ENCODE measurements around the gene GABRA5. TPM values are rescaled to one million over a fixed set of nuclear protein-coding genes. Genes with fewer than 3 reads are reported as not detected.
"Not testable (repeated sequence)": the region's sequence is repeated elsewhere in the genome, so short reads cannot be mapped to it uniquely, and the experiment has no call there.

The GABRA5 gene
- total RNA-seq, 1 donor from 2014 or later = not detected

DNA sequence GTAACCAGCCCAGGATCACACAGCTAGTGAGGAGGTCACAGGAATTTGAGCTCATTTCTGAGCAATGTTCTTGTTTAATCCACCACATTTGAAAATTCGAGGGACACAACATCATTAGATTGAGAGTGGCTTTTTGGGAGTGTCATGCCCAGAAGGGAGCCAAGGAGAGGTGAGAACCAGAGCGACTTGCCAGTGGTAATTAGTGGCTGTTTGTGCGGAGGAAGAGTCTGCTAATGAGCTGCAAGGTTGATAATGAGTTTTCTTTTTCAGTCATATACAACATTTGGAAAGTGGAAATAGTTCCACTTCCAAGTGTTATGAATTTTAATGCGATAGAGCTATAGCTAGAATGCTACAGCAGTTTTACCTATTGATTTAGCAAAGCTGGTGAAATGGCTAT is 19.7 kb downstream of the GABRA5 start:
- H3K27ac Mint-ChIP-seq = no peak overlapping the region
- intact Hi-C loops (cut with micrococcal nuclease) = loop anchor here (5.0 kb wide), 1 partner anchor 471 kb away; no protein-coding TSS in a partner anchor
- no peaks in the 10 kb centered on the region for H3K9me3 Mint-ChIP-seq
- no peak for DNase-seq (ENCODE audit: low spot score)
- H3K36me3 Mint-ChIP-seq (ENCODE audit: low read depth) = no peaks in the 10 kb centered on the region
- H3K4me1 Mint-ChIP-seq (ENCODE audit: low read depth) = no peaks in the 10 kb centered on the region
- no peak overlapping the region for H3K4me3 Mint-ChIP-seq
- H3K27me3 Mint-ChIP-seq (ENCODE audit: insufficient read depth) = no peaks in the 10 kb centered on the region

DNA sequence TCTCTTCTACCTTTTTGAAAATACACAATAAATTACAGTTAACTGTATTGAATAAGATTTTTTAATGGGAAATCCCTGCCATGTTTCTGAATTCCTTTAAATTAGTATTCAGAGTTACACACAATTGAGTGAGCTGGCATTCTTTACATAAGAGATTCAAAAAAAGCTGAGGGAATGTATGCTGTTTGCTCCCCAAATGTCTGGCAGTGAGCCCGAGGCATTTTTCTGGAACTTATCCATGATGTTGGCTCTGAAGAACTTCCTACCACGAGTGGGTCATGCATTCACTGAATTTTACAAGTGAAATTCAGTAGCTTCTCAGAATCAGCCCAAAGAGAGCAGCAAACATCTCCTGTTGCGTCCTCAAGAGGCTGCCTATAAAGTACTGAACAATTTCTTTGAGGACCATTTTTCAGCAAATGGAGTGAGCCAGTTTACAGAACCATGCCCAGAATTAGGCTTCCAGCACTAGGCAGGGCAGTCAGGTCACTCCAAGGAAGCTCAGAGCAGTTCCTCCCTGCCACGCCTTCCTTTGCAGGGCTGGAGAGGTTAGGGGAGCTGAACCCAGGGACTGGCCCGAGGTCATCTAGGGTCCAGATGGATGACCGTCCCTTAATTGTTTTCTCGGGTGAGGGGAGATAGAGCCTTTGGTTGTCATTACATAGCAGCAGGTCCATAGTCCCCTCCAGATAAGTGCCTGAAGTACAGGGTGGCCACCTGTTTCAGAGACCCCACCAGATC is 21.2 kb downstream of the GABRA5 start:
- DNase-seq (ENCODE audit: low spot score) = no peak
- no peak overlapping the region for H3K4me3 Mint-ChIP-seq
- H3K27me3 Mint-ChIP-seq (ENCODE audit: insufficient read depth) = no peaks in the 10 kb centered on the region
- H3K9me3 Mint-ChIP-seq = peaks cover 5% of the 10 kb centered on the region
- H3K27ac Mint-ChIP-seq = no peak overlapping the region
- H3K36me3 Mint-ChIP-seq (ENCODE audit: low read depth) = no peaks in the 10 kb centered on the region
- no peaks in the 10 kb centered on the region for H3K4me1 Mint-ChIP-seq (ENCODE audit: low read depth)
- intact Hi-C loops (cut with micrococcal nuclease) = loop anchor here (5.0 kb wide), 1 partner anchor 469 kb away; no protein-coding TSS in a partner anchor

DNA sequence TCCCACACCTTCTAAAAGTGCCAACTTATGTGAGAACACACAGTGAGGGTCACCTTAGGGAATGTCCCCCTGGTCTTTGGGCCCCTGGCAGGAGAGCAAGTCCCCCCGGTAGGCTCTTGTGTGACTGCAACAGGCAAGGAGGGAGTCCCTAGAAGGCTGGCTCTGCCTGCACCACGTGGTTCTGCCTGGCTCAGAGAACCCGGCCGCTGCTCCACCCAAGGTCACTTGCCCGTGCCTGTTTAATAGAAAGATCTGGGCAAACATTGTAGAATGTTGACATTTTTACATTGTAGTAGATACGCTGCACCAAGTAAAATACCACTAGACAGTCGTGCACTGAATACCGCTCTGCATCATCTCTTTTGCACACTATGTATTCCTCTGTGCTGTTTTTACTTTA is 21.9 kb downstream of the GABRA5 start:
- intact Hi-C loops (cut with micrococcal nuclease) = loop anchor here (5.0 kb wide), 1 partner anchor 469 kb away; no protein-coding TSS in a partner anchor
- no peak overlapping the region for H3K27ac Mint-ChIP-seq
- H3K27me3 Mint-ChIP-seq (ENCODE audit: insufficient read depth) = no peaks in the 10 kb centered on the region
- DNase-seq (ENCODE audit: low spot score) = no peak
- no peak overlapping the region for H3K4me3 Mint-ChIP-seq
- H3K36me3 Mint-ChIP-seq (ENCODE audit: low read depth) = no peaks in the 10 kb centered on the region
- H3K4me1 Mint-ChIP-seq (ENCODE audit: low read depth) = no peaks in the 10 kb centered on the region
- H3K9me3 Mint-ChIP-seq = peaks cover 8% of the 10 kb centered on the region

DNA sequence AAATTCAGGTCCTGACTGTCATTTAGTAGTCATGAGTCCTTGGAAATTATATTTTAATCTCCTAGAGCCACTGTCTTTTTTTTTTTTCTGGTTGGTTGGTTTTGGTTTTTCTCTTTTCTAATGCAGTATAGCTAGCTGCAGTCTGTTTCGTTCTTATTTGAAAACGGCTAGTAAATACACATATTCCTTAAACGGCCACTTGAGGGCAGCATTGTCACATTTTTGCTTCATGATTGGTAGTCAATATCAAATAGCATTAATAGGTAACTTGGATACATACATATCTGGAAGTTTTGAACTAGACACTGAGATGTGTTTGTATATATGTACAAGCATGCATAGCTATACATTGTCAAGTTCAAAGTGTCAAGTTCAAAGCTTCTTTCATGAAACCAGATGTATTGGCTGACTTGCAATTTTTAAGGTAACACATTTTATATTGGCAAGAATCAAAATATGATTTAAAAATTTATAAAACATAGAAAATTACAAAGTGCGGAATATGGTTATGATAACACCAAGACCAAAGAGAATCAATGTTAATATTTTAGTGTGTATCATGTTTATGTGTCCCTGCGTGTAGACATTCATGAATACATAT is 22.5 kb downstream of the GABRA5 start:
- no peak for DNase-seq (ENCODE audit: low spot score)
- intact Hi-C loops (cut with micrococcal nuclease) = loop anchor here (5.0 kb wide), 1 partner anchor 468 kb away; no protein-coding TSS in a partner anchor
- Mint-ChIP-seq H3K36me3 (ENCODE audit: low read depth) (no peaks in the 10 kb centered on the region), H3K9me3 (peaks cover 8% of the 10 kb centered on the region), H3K4me3 (no peak overlapping the region), H3K4me1 (ENCODE audit: low read depth) (no peaks in the 10 kb centered on the region), H3K27ac (no peak overlapping the region), H3K27me3 (ENCODE audit: insufficient read depth) (no peaks in the 10 kb centered on the region)

DNA sequence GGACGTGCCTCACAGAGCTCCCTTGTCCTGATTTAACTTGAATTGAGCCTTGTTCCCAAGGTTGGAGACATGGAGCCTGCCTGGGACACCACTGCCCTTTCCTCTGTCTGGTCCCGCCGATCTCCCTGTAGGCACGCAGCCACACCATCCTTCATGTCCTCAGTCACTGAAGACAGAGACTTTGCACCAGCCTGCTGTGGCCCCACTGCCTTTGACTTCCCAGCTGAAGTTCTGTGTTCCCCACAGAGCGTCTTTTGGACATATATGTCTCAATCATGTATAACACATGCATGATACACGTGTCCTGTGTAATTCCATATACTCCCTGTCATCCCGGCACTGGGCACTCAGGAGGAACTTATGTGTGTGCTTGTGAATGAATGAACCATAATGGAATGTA is 23.6 kb downstream of the GABRA5 start:
- intact Hi-C loops (cut with micrococcal nuclease) = no loop called here

DNA sequence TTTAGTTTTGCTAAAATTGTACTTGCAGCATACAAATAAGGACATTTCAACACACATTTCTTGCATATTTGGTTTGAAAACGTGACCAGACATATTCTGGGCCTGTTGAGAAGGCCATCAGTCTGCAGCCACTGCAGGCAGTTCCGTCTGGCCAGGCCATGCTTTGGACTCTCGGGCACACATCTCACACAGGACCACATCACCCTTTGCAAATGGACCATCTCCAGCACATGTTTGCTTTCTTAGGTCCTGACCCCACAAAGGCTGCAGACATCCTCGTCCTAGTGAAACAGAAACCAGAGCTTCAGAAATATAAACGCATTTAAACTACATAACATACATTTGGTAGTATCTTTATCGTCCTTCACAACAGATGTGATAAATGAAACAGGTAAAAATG is 24.1 kb downstream of the GABRA5 start:
- Mint-ChIP-seq H3K27ac (no peak overlapping the region), H3K36me3 (ENCODE audit: low read depth) (no peaks in the 10 kb centered on the region), H3K27me3 (ENCODE audit: insufficient read depth) (no peaks in the 10 kb centered on the region), H3K4me3 (no peak overlapping the region), H3K9me3 (peaks cover 14% of the 10 kb centered on the region), H3K4me1 (ENCODE audit: low read depth) (no peaks in the 10 kb centered on the region)
- intact Hi-C loops (cut with micrococcal nuclease) = loop anchor here (1.0 kb wide), 1 partner anchor 126 kb away; no protein-coding TSS in a partner anchor
- DNase-seq (ENCODE audit: low spot score) = no peak

More for the DNA sequence above, 23.6 kb downstream of the GABRA5 start:
- Mint-ChIP-seq H3K9me3 (peaks cover 14% of the 10 kb centered on the region), H3K4me3 (no peak overlapping the region), H3K36me3 (ENCODE audit: low read depth) (no peaks in the 10 kb centered on the region), H3K4me1 (ENCODE audit: low read depth) (no peaks in the 10 kb centered on the region), H3K27me3 (ENCODE audit: insufficient read depth) (no peaks in the 10 kb centered on the region), H3K27ac (no peak overlapping the region)
- DNase-seq (ENCODE audit: low spot score) = no peak

DNA sequence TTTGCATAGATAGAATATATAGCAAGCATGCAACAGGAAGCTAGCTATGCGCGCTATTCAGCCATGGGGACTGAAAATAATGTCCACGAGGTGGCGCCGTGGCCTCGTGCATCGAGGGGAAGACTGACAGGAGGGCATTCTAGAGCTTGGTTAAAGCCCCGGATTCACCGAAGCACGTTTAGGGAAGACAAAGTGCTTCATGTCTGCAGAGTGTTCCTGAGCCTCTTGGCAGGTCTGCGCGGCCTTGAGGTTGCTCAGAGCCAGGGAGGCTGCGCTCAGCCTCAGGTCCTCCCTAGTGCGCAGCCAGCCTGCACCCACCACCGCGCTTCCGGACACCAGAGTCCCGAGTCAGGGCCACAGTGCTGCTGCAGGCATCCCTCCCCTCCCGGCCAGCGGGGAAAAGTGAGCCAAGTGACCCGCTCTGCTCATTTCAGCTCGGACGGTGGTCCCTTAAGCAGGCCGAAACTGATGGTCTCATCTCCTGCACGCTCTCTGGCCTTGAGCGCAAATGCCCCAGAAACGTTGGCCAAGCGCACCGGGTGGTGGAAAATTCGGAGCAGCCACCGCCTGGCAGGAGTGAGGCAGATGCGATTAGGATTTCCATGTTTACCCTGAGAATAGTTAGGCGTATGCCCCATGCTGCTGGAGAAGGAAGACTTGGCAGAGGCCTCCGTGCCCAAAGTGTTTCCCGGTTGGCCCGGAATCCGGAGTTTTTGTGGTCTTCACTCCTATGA is 24.8 kb downstream of the GABRA5 start:
- peaks cover 14% of the 10 kb centered on the region for H3K9me3 Mint-ChIP-seq
- no peaks in the 10 kb centered on the region for H3K36me3 Mint-ChIP-seq (ENCODE audit: low read depth)
- no peak for DNase-seq (ENCODE audit: low spot score)
- intact Hi-C loops (cut with micrococcal nuclease) = loop anchor here (1.0 kb wide), 1 partner anchor 126 kb away; no protein-coding TSS in a partner anchor
- H3K27ac Mint-ChIP-seq = no peak overlapping the region
- no peaks in the 10 kb centered on the region for H3K4me1 Mint-ChIP-seq (ENCODE audit: low read depth)
- no peak overlapping the region for H3K4me3 Mint-ChIP-seq
- no peaks in the 10 kb centered on the region for H3K27me3 Mint-ChIP-seq (ENCODE audit: insufficient read depth)

DNA sequence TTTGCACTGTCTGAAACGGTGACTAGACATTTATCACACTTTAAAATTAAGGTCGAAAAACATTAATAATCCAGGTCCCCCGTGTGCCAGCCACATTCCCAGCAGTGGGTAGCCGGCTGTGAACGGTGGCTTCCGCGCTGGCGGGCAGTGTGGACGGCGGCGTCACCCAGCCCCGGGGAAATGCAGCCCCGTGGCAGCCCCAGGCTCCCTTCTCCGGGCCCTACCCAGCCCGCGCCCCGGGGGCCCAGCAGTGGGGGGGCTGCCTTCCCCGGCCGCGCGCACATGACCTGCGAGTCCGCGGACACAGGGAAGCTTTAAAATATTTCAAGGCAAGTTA is 25.3 kb downstream of the GABRA5 start:
- Mint-ChIP-seq H3K27ac (no peak overlapping the region), H3K4me1 (ENCODE audit: low read depth) (no peaks in the 10 kb centered on the region), H3K27me3 (ENCODE audit: insufficient read depth) (no peaks in the 10 kb centered on the region), H3K36me3 (ENCODE audit: low read depth) (no peaks in the 10 kb centered on the region), H3K9me3 (peaks cover 14% of the 10 kb centered on the region), H3K4me3 (no peak overlapping the region)
- intact Hi-C loops (cut with micrococcal nuclease) = no loop called here
- no peak for DNase-seq (ENCODE audit: low spot score)

DNA sequence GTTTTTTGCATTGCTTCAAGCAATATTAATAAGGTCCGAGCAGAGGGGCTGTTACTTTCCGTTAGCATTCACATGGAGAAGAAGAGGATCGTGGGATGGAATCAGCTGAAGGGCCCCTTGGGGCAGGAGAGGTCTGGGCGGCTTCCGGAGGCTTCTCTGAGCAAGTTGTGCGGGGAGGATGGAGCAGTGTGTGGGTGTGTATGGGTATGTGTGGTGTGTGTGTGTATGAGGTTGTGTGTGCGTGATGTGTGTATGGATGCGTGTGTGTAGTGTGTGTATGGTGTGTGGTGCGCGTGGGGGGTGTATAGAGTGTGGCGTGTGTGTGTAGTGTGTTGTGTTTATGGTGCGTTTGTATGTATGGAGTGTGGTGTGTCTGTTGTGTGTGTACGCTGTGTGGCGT is 25.8 kb downstream of the GABRA5 start:
- no peak overlapping the region for H3K27ac Mint-ChIP-seq
- DNase-seq (ENCODE audit: low spot score) = no peak
- H3K4me1 Mint-ChIP-seq (ENCODE audit: low read depth) = no peaks in the 10 kb centered on the region
- H3K9me3 Mint-ChIP-seq = peaks cover 14% of the 10 kb centered on the region
- no peaks in the 10 kb centered on the region for H3K27me3 Mint-ChIP-seq (ENCODE audit: insufficient read depth)
- intact Hi-C loops (cut with micrococcal nuclease) = no loop called here
- no peak overlapping the region for H3K4me3 Mint-ChIP-seq
- H3K36me3 Mint-ChIP-seq (ENCODE audit: low read depth) = no peaks in the 10 kb centered on the region

DNA sequence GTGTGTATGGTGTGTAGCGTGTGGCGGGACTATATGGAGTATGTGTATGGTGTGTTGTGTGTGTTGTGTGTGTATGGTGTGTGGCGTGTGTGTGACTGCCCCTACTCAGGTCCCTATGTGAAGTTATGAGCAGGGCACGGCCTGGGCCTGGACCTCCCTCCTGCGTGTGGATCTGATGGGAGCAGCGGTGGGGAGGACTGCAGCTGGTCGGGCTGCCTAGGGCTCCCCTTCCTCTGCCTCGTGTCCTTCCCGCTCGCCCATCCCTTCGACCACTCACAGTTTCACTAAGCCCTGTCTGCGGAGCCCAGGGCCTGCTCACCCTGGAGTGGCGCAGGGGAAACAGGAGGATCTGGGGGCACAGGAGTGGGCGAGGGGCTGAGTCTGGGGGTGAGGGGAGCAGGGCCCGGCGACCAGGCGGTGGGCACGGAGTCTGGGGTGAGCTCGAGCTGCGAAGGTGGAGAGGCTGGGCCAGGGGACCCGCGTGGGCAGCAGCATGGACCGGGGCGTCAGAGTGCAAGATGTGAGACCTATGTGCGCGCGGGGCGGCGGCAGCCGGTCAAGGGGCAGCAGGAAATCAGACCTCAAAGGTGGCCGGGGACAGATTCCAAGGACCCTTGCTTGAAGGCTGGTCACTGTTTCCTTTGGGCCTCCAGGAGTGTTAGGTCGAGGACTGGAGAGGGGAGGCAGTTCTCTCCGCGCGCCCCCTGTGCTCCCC is 26.6 kb downstream of the GABRA5 start:
- Mint-ChIP-seq H3K27me3 (ENCODE audit: insufficient read depth) (no peaks in the 10 kb centered on the region), H3K4me3 (no peak overlapping the region), H3K27ac (no peak overlapping the region), H3K36me3 (ENCODE audit: low read depth) (no peaks in the 10 kb centered on the region), H3K9me3 (peaks cover 14% of the 10 kb centered on the region), H3K4me1 (ENCODE audit: low read depth) (no peaks in the 10 kb centered on the region)
- intact Hi-C loops (cut with micrococcal nuclease) = no loop called here
- no peak for DNase-seq (ENCODE audit: low spot score)

DNA sequence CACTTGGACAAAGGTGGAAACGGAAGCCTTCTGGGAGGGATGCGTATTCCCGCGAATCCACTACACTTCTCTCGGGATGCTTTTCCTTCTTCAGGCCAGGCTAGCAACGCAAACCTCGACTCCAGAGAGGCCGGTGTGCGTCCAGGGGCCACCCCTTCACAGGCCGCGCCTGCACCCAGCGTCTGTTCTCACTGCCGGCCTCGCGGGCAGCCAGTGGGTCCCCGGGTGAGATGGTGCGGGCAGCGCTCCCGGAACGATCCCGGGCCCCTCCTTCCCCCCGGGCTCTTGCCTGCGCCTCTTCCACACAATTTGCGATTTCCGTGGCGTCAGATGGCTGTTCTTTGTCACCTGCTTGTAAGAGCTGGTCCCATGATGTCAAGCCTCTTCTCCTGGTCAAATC is 27.3 kb downstream of the GABRA5 start:
- H3K27me3 Mint-ChIP-seq (ENCODE audit: insufficient read depth) = no peaks in the 10 kb centered on the region
- intact Hi-C loops (cut with micrococcal nuclease) = no loop called here
- DNase-seq (ENCODE audit: low spot score) = no peak
- H3K27ac Mint-ChIP-seq = no peak overlapping the region
- no peaks in the 10 kb centered on the region for H3K4me1 Mint-ChIP-seq (ENCODE audit: low read depth)
- no peak overlapping the region for H3K4me3 Mint-ChIP-seq
- H3K9me3 Mint-ChIP-seq = peaks cover 14% of the 10 kb centered on the region
- no peaks in the 10 kb centered on the region for H3K36me3 Mint-ChIP-seq (ENCODE audit: low read depth)

DNA sequence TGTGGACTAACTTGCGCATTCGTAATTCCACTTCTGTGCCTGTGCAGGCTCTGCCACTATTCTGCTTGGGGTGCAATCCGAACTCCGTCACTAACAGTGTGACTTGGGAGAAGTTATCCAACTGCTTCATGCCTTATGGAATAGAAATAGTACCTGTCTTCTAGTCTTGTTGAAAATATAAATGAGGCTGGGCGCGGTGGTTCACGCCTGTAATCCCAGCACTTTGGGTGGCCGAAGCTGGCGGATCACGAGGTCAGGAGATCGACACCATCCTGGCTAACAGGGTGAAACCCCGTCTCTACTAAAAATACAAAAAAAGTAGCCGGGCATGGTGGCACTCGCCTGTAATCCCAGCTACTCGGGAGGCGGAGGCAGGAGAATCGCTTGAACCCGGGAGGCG is 28.5 kb downstream of the GABRA5 start:
- H3K36me3 Mint-ChIP-seq (ENCODE audit: low read depth); H3K4me3 Mint-ChIP-seq; H3K27ac Mint-ChIP-seq; H3K4me1 Mint-ChIP-seq (ENCODE audit: low read depth); H3K27me3 Mint-ChIP-seq (ENCODE audit: insufficient read depth); intact Hi-C loops (cut with micrococcal nuclease); DNase-seq (ENCODE audit: low spot score): not testable (repeated sequence)
- peaks cover 15% of the 10 kb centered on the region for H3K9me3 Mint-ChIP-seq

Measured in activated T-helper 1 cell treated with anti-CD3 and anti-CD28 coated beads, Interleukin-12 subunit alpha, Interleukin-12 subunit beta, Interleukin-2, Interleukin-4 antibody, amounts not matched to agents 30 ng/mL and 10 ng/mL and 1 ng/mL, durations not matched to agents 14 hours and 24 hours and 36 hours (primary cell).